C4-2B (cell line): ENCODE results near the gene GLYATL3.

Experiments
- H3K27ac ChIP-seq: fragments of 450-650 bp; 2 replicates; pipeline ENCODE4 v1.5.1; 2017
- CTCF ChIP-seq: fragments of 450-650 bp; conservative IDR thresholded peaks from 2 replicates; pipeline ENCODE4 v1.5.1; 2017; ENCODE audit warnings: mild to moderate bottlenecking
- ZFX ChIP-seq: fragments of 450-650 bp; IDR thresholded peaks from 2 replicates; pipeline ENCODE4 v1.6.1; 2017

GLYATL3 gene

GRCh38 chr6:49550492-49551077 lies 50.9 kb downstream of the GLYATL3 start, which contains the start of gene C6orf141:
TSS of gene C6orf141 (plus strand) at chr6:49550668. CDS start at chr6:49550793, 125 bp downstream.
- TF ChIP-seq ZFX (no peak), CTCF (no peak)
- no peak within 1 kb of the TSS for H3K27ac ChIP-seq

GRCh38 chr6:49551078-49551865 lies 51.5 kb downstream of the GLYATL3 start:
- TF ChIP-seq ZFX (no peak), CTCF (no peak)
- H3K27ac ChIP-seq: no peak overlapping the region

DNA sequence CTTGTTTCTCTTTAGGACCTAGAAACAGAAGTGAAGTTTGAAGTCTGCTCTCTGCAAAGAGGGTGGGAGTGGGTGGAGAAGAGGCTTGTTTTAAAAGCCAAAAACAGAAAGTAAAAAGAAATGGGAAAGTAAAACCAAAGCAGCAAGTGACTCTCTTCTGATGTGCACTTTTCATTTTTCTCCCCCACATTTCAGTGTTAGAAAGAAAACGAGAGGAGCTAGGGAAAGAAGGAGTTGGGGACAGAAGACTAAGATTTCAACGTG lies 52.1 kb downstream of the GLYATL3 start:
- no peak overlapping the region for H3K27ac ChIP-seq
- TF ChIP-seq ZFX (no peak), CTCF (no peak)

DNA sequence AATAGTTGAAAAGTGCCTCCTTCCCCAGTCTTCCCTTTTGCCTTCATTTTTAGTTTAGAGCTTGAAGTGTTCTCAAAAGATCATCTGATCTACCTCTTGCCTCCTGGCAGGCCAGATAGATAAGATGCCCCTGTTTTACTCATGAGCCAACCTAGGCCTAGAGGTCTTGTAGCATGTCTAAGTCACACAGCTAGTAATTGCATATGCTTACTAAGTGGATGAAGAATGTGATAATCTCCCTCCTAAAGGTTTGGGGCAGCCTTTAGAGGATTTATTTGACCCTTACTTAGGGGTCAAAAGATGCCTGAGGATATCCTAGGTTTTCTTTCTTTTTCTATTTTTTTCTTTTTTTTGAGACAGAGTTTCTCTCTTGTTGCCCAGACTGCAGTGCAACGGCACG lies 52.9 kb downstream of the GLYATL3 start:
- no peak for TF ChIP-seq CTCF
- no peak for TF ChIP-seq ZFX
- H3K27ac ChIP-seq: no peak overlapping the region

DNA sequence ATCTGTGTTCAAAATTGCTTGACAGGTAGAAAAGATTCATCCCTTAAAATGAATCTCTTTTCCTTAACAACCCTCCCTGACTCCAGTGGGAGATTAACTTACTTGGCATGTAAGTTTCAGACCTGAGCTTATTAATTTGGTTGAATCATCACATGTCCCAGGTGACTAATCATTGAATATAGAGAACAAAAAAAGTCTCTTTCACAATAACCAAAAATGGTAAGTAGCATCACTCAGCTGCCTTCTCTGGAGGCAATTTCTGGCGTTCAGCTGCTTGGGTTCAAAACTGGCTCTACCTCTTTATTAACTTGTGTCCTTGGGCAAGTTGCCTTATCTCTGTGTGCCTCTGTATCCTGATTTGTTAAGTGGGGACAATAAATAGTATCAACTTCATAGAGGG lies 53.7 kb downstream of the GLYATL3 start:
- H3K27ac ChIP-seq: no peak overlapping the region
- TF ChIP-seq ZFX: no peak
- TF ChIP-seq CTCF: no peak

- TF ChIP-seq CTCF (no peak), ZFX (no peak)
- no peak overlapping the region for H3K27ac ChIP-seq
Observed at GRCh38 chr6:49555951-49556350, 56.2 kb downstream of the GLYATL3 start.

- H3K27ac ChIP-seq: peak overlapping the region; percentile 35; the same call in 1 of the 2 replicates
- TF ChIP-seq CTCF (no peak), ZFX (no peak)
Observed at GRCh38 chr6:49556429-49556837, 56.7 kb downstream of the GLYATL3 start.
